Lung microvascular endothelial cell (primary cell): ENCODE data around the gene BRF1. TPM values are rescaled to one million over a fixed set of nuclear protein-coding genes. Genes with fewer than 3 reads are reported as not detected.
A peak's percentile ranks its signal among the peaks of the same experiment; 100 is the strongest.

Experiments used
- DNase-seq, 2 donors: peaks; one replicate each; pipeline versions ENCODE4 v3.0.0 to v3.0.0-alpha.2; 2010; ENCODE audit warnings: low read depth in 2 of 2
- total RNA-seq: library from RNA; depleted of rRNA; stranded (reverse); fragments of >200 nt; gene quantifications from 2 replicates; pipeline ENCODE4 v1.2.1, GENCODE V29; 2014

The BRF1 gene
- total RNA-seq, 1 donor from 2014 or later = 34.7 TPM

GRCh38 chr14:105178069-105178867 lies 122.5 kb downstream of the BRF1 start:
- DNase-seq = no peak

- DNase-seq = no peak
Observed at GRCh38 chr14:105177082-105177481, 123.7 kb downstream of the BRF1 start.

- no peak for DNase-seq
Observed at GRCh38 chr14:105176513-105176912, 124.3 kb downstream of the BRF1 start.

GRCh38 chr14:105173901-105174894 lies 126.6 kb downstream of the BRF1 start:
- DNase-seq = peak in 1 of 2 donors; percentile 53

- DNase-seq = no peak
Observed at GRCh38 chr14:105173145-105173544, 127.7 kb downstream of the BRF1 start.

GRCh38 chr14:105172476-105172875 lies 128.3 kb downstream of the BRF1 start:
- no peak for DNase-seq

- peak in 1 of 2 donors; percentile 38 for DNase-seq
Observed at GRCh38 chr14:105171004-105171673, 129.7 kb downstream of the BRF1 start.

GRCh38 chr14:105169776-105170655 lies 130.8 kb downstream of the BRF1 start:
- no peak for DNase-seq

GRCh38 chr14:105168979-105169507 lies 131.8 kb downstream of the BRF1 start:
- DNase-seq = peak; percentile 64 to 75

GRCh38 chr14:105168496-105168978 lies 132.3 kb downstream of the BRF1 start, which contains the start of gene JAG2:
Gene JAG2, minus strand, starts transcription at chr14:105168776. Its CDS starts 356 bp downstream, at chr14:105168420.
- DNase-seq = peak; percentile 70 to 85

- no peak for DNase-seq
Observed at GRCh38 chr14:105168093-105168420, 132.7 kb downstream of the BRF1 start.

- peak in 1 of 2 donors; percentile 52 for DNase-seq
Observed at GRCh38 chr14:105167303-105168092, 133.3 kb downstream of the BRF1 start.

- no peak for DNase-seq
Observed at GRCh38 chr14:105166571-105167302, 134.1 kb downstream of the BRF1 start.

GRCh38 chr14:105165761-105166485 lies 134.9 kb downstream of the BRF1 start:
- no peak for DNase-seq

GRCh38 chr14:105165134-105165704 lies 135.6 kb downstream of the BRF1 start:
- DNase-seq = no peak

- DNase-seq = no peak
Observed at GRCh38 chr14:105163040-105163742, 137.6 kb downstream of the BRF1 start.

- no peak for DNase-seq
Observed at GRCh38 chr14:105162669-105162979, 138.2 kb downstream of the BRF1 start.
